ENCODE results near the gene VPREB1.
"Not testable (repeated sequence)": the region's sequence is repeated elsewhere in the genome, so short reads cannot be mapped to it uniquely, and the experiment has no call there.

The VPREB1 gene

DNA sequence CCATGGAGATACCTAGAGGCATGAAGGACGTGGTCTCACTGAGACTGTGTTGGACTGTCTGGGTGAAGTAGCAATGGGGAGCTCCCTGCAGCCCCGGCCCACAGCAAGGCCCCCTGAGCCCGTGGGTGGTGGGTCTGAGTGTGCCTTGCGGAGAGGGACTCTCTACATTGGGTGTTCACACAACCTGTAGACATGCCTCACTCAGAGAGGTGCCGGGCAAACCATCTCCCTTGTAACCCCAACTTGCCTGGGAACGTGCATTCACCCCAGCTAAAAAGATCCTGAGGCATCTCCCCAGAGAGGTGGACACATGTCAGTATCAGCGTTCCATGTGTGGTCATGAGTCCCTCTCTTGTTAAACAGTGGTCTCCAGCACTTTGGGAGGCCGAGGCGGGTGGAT lies 2.1 kb downstream of the VPREB1 start:
- no peak for DNase-seq (ENCODE audit: low spot score)

DNA sequence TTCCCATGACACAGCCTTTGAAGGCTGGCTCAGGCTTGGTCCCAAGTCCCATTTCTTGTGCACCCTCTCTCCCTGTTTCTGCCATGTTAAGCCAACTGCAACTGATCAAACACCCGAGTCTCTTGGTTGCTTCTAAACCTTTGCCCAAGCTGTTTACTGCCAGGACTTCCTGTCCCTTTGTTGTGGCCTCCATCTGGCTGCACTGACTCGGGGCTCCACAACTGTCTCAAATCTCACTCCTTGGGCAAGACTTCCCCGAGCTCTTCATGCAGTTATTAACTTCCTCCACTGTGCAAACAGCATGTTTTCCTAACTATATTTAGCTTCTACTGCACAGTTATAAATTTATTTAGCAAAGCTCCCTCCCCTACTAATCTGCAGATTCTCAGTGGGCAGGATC lies 4.3 kb downstream of the VPREB1 start:
- no peak for DNase-seq (ENCODE audit: low spot score)

DNA sequence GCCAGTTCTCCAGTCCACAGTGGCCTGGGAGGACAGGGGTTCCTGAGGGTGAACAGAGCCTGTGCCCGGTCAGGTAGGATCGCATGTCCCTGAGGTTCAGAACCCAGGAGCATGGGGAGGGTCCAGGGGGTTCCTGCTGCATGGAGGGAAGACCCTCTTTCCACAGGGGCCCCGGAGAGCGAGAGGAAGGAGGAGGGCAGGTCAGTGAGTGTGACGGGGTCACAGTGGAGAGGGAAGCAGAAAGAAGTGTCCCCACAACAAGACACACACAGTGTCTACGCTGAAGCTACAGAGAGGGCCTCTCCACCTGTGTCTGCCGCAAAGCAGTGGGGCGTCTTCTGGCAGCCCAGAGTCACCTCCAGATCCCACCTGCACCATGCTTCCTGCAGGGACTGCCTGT lies 6.1 kb downstream of the VPREB1 start:
- DNase-seq (ENCODE audit: low spot score): not testable (repeated sequence)

DNA sequence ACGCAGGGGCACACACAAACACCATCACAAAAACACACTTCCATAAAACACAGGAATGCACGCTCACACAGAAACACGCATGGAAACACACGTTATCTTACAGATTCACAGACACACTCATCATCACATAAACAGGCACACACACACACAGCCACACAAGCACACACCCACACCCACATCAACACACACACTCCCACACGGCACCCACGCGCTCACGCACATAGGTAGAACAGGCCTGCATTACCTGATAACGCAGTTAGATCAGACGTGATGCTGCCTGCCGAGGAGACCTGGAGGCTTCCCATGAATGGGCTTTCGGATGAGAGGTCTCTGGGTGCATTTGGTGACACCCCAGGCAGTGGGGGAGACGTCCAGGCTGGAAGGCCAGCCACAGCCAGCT lies 11.5 kb downstream of the VPREB1 start:
- not testable (repeated sequence) for DNase-seq (ENCODE audit: low spot score)

DNA sequence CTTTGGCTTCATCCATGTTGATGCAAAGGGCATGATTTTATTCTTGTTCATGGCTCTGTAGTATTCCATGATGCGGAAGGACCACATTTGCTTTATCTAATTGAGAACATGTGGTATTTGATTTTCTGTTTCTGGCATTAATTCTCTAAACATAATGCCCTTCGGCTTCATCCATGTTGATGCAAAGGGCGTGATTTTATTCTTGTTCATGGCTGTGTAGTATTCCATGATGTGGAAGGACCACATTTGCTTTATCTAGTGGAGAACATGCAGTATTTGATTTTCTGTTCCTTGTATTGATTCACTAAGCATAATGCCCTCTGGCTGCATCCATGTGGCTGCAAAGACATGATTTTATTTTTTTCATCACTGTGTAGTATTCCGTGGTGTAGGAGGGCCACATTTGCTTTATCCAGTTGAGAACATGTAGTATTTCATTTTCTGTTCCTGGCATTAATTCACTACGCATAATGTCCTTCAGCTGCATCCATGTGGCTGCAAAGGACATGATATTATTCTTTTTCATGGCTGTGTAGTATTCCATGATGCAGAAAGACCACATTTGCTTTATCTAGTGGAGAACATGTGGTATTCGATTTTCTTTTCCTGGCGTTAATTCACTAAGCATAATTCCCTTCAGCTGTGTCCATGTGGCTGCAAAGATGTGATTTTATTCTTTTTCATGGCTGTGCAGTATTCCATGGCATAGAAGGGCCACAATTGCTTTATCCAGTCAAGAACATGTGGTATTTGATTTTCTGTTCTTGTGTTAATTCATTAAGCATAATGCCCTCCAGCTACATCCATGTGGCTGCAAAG lies 14.2 kb downstream of the VPREB1 start:
- DNase-seq (ENCODE audit: low spot score): not testable (repeated sequence)

DNA sequence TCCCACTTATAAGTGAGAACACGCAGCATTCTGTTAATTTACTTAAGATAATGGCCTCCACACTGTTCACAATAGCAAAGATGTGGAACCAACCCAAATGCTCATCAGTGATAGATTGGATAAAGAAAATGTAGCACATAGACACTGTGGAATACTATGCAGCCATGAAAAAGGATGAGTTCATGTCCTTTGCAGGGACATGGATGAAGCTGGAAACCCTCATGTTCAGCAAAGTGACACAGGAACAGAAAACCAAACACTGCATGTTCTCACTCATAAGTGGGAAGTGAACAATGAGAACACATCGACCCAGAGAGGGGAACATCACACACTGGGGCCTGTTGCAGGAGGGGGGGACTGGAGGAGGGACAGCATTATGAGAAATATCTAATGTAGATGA lies 15.6 kb downstream of the VPREB1 start:
- DNase-seq (ENCODE audit: low spot score): not testable (repeated sequence)

DNA sequence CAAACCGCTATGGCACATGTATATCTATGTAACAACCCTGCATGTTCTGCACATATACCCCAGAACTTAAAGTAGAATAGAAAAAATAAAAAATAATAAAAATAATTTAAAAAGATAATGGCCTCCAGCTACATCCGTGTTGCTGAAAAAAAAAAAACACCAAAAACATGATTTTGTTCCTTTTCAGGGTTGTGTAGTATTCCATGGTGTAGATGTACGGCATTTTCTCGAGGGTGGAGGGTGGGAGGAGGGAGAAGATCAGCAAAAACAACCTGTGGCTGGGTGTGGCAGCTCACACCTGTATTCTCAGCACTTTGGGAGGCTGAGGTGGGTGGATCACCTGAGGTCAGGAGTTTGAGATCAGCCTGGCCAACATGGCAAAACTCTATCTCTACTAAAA lies 16.0 kb downstream of the VPREB1 start:
- not testable (repeated sequence) for DNase-seq (ENCODE audit: low spot score)

DNA sequence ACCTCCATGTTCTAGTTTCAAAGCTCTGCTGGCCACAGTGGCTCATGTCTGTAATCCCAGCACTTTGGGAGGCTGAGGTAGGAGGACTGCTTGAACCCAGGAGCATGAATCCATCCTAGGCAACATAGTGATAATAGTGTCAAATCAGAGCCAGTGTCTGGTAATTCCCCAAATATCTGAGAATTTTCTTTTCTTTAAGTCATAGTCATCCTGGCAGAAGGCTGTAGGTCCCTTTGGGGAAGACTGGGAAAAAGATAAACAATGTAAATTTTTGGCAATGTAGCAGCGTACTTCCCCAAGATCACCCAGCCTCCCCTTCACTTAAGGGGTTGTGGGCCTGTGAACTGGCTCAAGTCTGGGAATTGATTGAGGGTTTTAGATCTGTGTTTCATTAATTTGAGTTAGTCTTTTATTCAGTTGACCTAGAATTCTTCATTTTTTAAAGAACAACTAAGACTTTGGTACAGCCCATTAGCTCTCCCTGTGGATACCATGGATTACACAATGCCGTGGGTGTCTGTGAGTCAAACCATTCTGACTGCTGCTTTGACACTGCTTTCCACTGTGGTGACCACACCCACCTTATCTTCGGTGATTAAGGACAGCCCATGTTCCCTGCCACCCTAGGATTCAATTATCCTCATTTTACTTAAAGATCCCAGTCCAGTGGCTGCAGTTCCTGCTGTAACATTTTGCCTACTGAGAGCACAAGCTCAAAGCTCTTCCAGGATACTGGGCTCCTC lies 17.9 kb downstream of the VPREB1 start:
- DNase-seq (ENCODE audit: low spot score): not testable (repeated sequence)

DNA sequence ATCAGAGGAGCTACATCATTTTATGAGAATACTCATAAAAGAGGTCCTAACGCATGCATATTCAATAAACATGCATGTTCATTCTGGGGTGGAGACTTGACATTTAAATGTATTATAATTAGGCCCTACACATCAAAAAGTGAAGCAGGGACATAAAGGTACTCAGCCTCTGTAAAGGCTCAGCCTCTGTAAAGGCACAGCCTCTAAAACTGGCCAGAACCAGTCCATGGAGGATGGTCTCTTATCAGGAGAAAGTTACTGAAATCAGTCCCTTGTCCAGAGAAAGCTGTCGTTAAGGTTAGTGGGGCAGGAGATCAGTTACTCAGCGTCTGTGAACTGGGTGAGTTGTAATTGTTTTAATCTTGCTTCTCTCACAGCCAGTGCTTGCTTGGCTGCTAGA lies 19.2 kb downstream of the VPREB1 start:
- not testable (repeated sequence) for DNase-seq (ENCODE audit: low spot score)

DNA sequence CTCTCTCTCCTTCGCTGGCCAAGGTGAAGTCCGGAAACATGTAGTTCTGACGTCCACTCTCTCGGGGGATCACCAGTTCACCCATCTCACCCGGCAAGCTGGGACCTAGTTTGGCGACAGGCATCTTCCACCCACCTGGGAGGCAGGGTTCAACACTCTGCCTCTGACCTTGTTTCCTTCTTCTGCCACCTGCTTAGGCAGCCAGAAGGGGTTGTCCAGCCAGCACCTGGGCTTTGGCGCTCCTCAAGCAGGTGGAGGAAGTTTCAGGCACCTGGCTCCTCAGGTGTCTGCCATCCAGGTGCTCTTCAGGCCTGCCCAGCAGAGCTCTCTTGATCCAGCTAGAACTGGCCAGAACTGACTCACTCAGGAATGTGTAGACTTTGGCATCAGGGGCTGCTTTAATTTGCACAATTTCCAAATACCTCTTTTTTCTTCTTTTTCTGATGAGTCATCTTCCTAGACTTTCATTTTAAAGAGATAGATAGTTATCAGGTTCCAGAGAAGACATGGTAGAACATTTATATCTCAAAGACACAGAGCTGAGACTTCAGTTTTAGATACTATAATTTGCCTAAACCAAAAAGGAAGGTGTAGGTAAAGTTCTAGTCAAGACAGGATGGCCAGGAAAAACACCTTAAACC lies 25.6 kb downstream of the VPREB1 start:
- DNase-seq (ENCODE audit: low spot score): not testable (repeated sequence)

DNA sequence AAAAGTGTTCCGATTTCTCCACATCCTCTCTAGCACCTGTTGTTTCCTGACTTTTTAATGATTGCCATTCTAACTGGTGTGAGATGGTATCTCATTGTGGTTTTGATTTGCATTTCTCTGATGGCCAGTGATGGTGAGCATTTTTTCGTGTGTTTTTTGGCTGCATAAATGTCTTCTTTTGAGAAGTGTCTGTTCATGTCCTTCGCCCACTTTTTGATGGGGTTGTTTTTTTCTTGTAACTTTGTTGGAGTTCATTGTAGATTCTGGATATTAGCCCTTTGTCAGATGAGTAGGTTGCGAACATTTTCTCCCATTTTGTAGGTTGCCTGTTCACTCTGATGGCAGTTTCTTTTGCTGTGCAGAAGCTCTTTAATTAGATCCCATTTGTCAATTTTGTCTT lies 32.8 kb downstream of the VPREB1 start:
- not testable (repeated sequence) for DNase-seq (ENCODE audit: low spot score)

DNA sequence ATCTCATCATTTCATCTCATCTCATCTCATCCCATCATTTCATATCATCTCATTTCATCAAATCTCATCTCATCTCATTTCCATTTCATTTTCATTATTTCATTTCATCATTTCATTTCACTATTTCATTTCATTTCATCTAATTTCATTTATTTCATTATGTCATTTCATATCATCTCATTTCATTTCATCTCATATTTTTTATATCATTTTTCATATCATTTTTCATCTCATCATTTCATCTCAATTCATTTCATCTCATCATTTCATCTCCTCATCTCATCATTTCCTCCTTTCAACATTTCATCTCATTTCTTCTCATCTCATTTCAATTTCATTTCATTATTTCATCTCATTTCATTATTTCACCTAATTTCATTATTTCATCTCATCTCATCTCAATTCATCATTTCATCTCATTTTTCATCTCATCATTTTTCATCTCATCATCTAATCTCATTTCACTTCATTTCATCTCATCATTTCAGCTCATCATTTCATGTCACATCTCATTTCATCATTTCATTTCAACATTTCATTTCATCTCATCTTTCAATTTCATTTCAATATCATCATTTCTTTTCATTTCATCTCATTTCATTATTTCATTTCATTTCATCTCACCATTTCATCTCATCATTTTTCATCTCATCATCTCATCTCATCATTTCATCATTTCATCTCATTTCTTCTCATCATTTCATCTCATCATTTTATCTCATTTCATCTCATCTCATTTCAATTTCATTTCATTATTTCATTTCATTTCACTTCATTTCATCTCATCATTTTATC lies 40.6 kb downstream of the VPREB1 start:
- DNase-seq (ENCODE audit: low spot score): not testable (repeated sequence)

DNA sequence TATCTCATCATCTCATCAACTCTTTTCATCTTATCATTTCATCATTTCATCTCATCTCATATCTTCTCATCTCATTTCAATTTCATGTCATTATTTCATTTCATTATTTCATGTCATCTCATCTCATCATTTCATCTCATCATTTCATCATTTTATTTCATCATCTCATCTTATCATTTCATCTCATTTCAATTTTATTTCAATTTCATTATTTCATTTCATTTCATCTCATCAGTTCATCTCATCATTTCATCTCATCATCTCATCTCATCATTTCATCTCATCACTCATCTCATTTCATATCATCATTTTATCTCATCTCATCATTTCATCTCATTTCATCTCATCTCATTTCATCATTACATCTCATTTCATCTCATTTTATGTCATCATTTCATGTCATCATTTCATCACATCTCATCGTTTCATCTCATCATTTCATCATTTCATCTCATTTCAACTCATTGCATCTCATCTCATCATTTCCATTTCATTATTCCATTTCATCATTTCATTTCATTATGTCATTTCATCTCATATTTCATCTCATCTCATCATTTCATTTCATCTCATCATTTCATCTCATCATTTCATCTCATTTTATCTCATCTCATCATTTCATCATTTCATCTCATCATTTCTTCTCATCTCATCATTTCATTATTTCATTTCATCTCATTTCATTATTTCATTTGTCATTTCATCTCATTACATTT lies 42.0 kb downstream of the VPREB1 start:
- not testable (repeated sequence) for DNase-seq (ENCODE audit: low spot score)

DNA sequence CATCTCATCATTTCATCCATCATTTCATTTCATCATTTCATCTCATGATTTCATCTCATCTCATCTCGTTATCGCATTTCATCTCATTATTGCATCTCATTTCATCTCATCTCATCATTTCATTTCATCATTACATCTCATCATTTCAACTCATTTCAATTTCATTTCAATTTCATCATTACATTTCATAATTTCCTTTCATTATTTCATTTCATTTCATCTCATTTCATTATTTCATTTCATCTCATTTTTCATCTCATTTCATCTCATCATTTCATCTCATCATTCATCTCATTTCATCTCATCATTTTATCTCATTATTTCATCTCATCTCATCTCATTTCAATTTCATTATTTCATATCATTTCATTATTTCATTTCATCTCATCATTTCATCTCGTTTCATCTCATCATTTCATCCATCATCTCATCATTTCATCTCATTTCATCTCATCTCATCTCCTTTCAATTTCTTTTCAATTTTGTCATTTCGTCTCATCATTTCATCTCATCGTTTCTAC lies 42.6 kb downstream of the VPREB1 start:
- DNase-seq (ENCODE audit: low spot score): not testable (repeated sequence)

DNA sequence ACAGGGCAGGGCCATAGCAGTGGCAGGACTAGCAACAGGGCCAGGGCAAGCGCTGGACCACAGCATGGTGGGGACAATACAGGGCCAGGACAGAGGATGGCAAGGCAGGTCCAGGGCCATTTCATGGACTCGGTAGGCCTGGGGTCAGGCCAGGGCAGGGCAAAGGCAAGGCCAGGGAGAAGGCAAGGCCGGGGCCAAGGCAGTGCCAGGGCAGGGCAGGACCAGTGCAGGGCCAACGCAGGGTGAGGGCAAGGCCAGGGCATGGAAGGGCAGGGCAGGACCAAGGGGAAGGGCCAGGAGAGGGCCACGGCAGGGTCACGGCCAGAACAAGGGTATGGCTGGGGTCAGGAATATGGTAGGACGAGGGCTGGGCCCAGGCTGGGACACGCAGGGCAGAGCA lies 45.1 kb downstream of the VPREB1 start:
- not testable (repeated sequence) for DNase-seq (ENCODE audit: low spot score)

DNA sequence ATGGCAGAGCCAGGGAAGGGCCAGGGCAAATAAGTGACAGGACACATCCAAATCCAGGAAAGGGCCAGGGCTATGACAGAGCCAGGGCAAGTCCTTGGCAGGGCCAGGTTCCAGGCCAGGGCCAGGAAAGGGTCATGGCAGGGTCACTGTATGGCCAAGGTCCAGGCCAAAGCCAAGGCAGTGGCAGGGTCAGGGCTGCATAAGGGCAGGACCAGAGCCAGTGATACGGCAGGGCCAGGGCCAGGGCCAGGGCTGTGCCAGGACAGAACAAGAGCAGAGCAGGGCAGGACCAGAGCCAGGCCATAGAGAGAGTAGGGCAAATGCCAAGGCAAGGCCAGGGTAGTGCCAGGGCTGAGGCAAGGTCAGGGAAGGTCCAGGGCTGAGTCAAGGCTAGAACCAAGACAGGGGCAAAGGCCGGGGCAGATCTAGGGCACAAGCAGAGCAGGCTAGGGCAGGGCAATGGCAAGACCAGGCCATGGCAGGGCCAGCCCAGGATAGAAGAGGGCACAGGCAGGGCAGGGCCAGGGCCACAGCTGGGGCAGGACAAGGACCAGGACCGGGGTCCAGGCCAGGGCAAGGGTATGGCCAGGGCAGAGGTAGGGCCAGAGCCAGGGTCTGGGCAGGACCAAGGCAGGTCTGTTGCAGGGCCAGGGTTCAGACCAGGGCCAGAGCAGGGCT lies 46.7 kb downstream of the VPREB1 start:
- not testable (repeated sequence) for DNase-seq (ENCODE audit: low spot score)

DNA sequence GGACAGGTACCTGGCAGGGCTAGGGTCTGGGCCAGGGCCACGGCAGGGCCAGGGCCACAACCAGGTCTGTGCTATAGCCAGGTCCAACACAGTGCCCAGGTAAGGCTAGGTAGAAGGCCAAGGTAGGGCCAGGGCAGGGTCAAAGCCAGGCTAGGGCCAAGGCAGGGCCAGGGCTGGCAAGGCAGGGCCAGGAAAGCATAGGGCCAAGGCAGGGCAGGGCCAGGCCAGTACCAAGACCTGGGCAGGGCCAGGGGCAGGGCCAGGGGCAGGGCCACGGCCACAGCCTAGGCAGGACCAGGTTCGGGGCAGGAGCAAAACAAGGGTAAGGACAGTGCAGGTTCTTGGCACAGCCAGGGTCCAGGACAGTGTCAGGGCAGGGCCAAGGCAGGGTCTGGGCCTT lies 48.1 kb downstream of the VPREB1 start:
- DNase-seq (ENCODE audit: low spot score): not testable (repeated sequence)

DNA sequence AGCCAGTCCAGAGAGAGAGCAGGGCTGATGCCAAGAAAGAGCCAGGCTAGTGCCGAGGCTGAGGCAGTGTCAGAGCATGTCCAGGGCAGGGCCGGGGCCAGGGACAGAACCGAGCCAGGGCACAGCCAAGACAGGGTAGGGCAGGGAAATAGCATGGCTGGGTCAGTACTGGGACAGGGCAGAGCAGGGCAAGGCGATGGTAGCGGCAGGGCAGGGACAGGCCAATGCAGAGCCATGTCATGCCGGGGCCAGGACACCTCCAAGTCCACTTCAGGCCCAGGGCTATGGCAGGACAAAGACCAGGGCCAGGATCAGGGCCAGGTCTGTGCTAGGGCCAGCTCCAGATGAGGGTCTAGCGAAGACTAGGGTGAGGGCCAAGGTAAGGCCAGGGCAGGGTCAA lies 48.9 kb downstream of the VPREB1 start:
- DNase-seq (ENCODE audit: low spot score): not testable (repeated sequence)

DNA sequence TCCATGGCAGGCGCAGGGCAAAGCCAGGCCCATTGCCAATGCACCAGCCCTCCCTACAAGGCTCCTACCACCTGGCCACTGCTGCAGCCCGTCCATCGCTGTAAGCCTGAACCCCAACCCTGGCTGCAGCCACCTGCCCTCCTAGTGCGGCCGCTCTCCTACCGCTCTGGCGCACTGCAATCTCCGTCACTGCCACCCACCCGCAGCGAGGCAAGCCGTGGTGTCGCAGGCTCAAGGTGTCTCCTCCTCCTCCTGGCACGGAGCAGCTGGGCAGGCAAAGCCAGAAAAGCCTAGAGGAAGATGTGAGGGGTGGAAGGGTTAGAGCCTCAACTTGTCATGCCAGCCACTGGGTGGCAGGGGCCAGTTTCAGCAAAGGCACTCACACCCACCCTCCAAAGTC lies 50.1 kb downstream of the VPREB1 start:
- DNase-seq (ENCODE audit: low spot score): not testable (repeated sequence)
